OCI-LY3 (cell line): ENCODE measurements around the gene NUAK2.
A peak's percentile ranks its signal among the peaks of the same experiment; 100 is the strongest.

Experiments
- H2AFZ ChIP-seq: fragments of 200-600, 300-600 bp; shearing (Covaris generic); 2 replicates; pipeline ENCODE4 v1.6.0; 2014; ENCODE audit warnings: antibody characterized with exemption, low read depth, low read length
- H3K27ac ChIP-seq: fragments of 200-600, 300-600 bp; sonication (generic); 2 replicates; pipeline ENCODE4 v1.5.1; 2014; ENCODE audit warnings: mild to moderate bottlenecking, low read length, moderate library complexity, mixed read lengths
- H3K27me3 ChIP-seq: fragments of 200-600, 300-600 bp; sonication (generic); 2 replicates; pipeline ENCODE4 v1.6.1; 2014; ENCODE audit warnings: low read depth, low read length, mixed read lengths
- H3K36me3 ChIP-seq: fragments of 200-600, 300-600 bp; sonication (generic); replicated peaks from 2 replicates; pipeline ENCODE3; 2014; ENCODE audit warnings: low read depth, low read length, mixed read lengths
- H3K4me1 ChIP-seq: fragments of 300-600, 200-600 bp; sonication (generic); 2 replicates; pipeline ENCODE4 v1.6.1; 2014; ENCODE audit warnings: low read length, mixed read lengths
- H3K4me2 ChIP-seq: fragments of 200-600, 300-600 bp; sonication (generic); 2 replicates; pipeline ENCODE4 v1.6.1; 2014; ENCODE audit warnings: low read length, mixed read lengths
- H3K4me3 ChIP-seq: fragments of 300-600, 200-600 bp; sonication (generic); 2 replicates; pipeline ENCODE4 v1.5.1; 2014; ENCODE audit warnings: antibody characterized with exemption, mild to moderate bottlenecking, low read length, moderate library complexity
- H3K79me2 ChIP-seq: fragments of 300-600, 200-600 bp; shearing (Covaris generic); 2 replicates; pipeline ENCODE4 v1.6.1; 2014; ENCODE audit warnings: mild to moderate bottlenecking, low read length, mixed read lengths
- H3K9ac ChIP-seq: fragments of 300-600, 200-600 bp; shearing (Covaris generic); 2 replicates; pipeline ENCODE4 v1.6.0; 2014; ENCODE audit warnings: mild to moderate bottlenecking, low read length, moderate library complexity
- H3K9me3 ChIP-seq: fragments of 200-600, 300-600 bp; shearing (Covaris generic); 2 replicates; pipeline ENCODE4 v1.6.1; 2014; ENCODE audit warnings: low read length, mixed read lengths; ENCODE audit not compliant: insufficient read depth
- H4K20me1 ChIP-seq: fragments of 200-600, 300-600 bp; sonication (generic); 2 replicates; pipeline ENCODE4 v1.6.1; 2016; ENCODE audit warnings: low read length, mixed read lengths; ENCODE audit not compliant: insufficient read depth
- CTCF ChIP-seq: fragments of 200-600, 300-600 bp; sonication (generic); IDR thresholded peaks from 2 replicates; pipeline ENCODE4 v1.5.1; 2014; ENCODE audit warnings: antibody characterized with exemption, low read length, low read depth
- EZH2phosphoT487 ChIP-seq: fragments of 200-600 bp; shearing (Covaris generic); IDR thresholded peaks from 2 replicates; pipeline ENCODE4 v1.6.1; 2018; ENCODE audit warnings: antibody characterized with exemption, mixed run types, low read depth

Gene NUAK2

GRCh38 chr1:205340676-205341075, 19.1 kb upstream of the NUAK2 start:
- Histone ChIP-seq H3K27ac (no peak overlapping the region), H4K20me1 (no peaks in the 10 kb centered on the region), H3K4me2 (no peak overlapping the region), H3K9ac (no peak overlapping the region), H2AFZ (no peak overlapping the region), H3K36me3 (no peaks in the 10 kb centered on the region), H3K79me2 (no peaks in the 10 kb centered on the region), H3K27me3 (peaks cover 35% of the 10 kb centered on the region), H3K9me3 (no peaks in the 10 kb centered on the region), H3K4me1 (peaks cover 25% of the 10 kb centered on the region), H3K4me3 (no peak overlapping the region)
- TF ChIP-seq EZH2phosphoT487 = no peak
- TF ChIP-seq CTCF = no peak

- no peaks in the 10 kb centered on the region for H3K79me2 ChIP-seq
- peaks cover 40% of the 10 kb centered on the region for H3K27me3 ChIP-seq
- TF ChIP-seq CTCF (no peak), EZH2phosphoT487 (no peak)
- no peaks in the 10 kb centered on the region for H3K9me3 ChIP-seq
- no peaks in the 10 kb centered on the region for H3K36me3 ChIP-seq
- peak overlapping the region; percentile 29; the same call in 1 of the 2 replicates for H3K4me3 ChIP-seq
- no peak overlapping the region for H3K9ac ChIP-seq
- H3K4me2 ChIP-seq = peak overlapping the region; percentile 58
- H4K20me1 ChIP-seq = no peaks in the 10 kb centered on the region
- peaks cover 25% of the 10 kb centered on the region for H3K4me1 ChIP-seq
- H2AFZ ChIP-seq = no peak overlapping the region
- no peak overlapping the region for H3K27ac ChIP-seq
Measured at GRCh38 chr1:205339717-205340116, 18.2 kb upstream of the NUAK2 start.

- no peaks in the 10 kb centered on the region for H3K9me3 ChIP-seq
- peak overlapping the region; percentile 29; the same call in 1 of the 2 replicates for H3K4me3 ChIP-seq
- no peaks in the 10 kb centered on the region for H3K79me2 ChIP-seq
- H3K4me2 ChIP-seq = peak overlapping the region; percentile 58
- H3K27me3 ChIP-seq = peaks cover 45% of the 10 kb centered on the region
- TF ChIP-seq EZH2phosphoT487 (no peak), CTCF (no peak)
- H3K4me1 ChIP-seq = peaks cover 25% of the 10 kb centered on the region
- no peak overlapping the region for H3K9ac ChIP-seq
- no peaks in the 10 kb centered on the region for H3K36me3 ChIP-seq
- no peak overlapping the region for H3K27ac ChIP-seq
- H2AFZ ChIP-seq = no peak overlapping the region
- H4K20me1 ChIP-seq = no peaks in the 10 kb centered on the region
Measured at GRCh38 chr1:205339197-205339702, 17.7 kb upstream of the NUAK2 start.

GRCh38 chr1:205338011-205338410, 16.5 kb upstream of the NUAK2 start:
- H3K4me2 ChIP-seq = no peak overlapping the region
- H3K36me3 ChIP-seq = no peaks in the 10 kb centered on the region
- peaks cover 53% of the 10 kb centered on the region for H3K27me3 ChIP-seq
- no peaks in the 10 kb centered on the region for H3K79me2 ChIP-seq
- H3K9ac ChIP-seq = no peak overlapping the region
- TF ChIP-seq EZH2phosphoT487 = no peak
- no peak for TF ChIP-seq CTCF
- H4K20me1 ChIP-seq = no peaks in the 10 kb centered on the region
- H2AFZ ChIP-seq = no peak overlapping the region
- no peaks in the 10 kb centered on the region for H3K9me3 ChIP-seq
- no peak overlapping the region for H3K4me3 ChIP-seq
- H3K4me1 ChIP-seq = peaks cover 25% of the 10 kb centered on the region
- H3K27ac ChIP-seq = no peak overlapping the region
